AG04449 (cell line): ENCODE data around the gene PFDN4.

ENCODE experiments used
- CTCF ChIA-PET: fragments of 350-600 bp; formaldehyde crosslinking; extraction: SDS; loops from one replicate; lab custom pipeline; 2021; ENCODE audit warnings: antibody characterized with exemption; lab: Yijun Ruan, JAX
- POLR2A ChIA-PET: fragments of 400-600, 350-600 bp; formaldehyde crosslinking; extraction: SDS; loops from one replicate; lab custom pipeline; 2020; ENCODE audit warnings: antibody characterized with exemption, inconsistent platforms; lab: Yijun Ruan, JAX
- DNase-seq: peaks from one replicate; pipeline ENCODE4 v3.0.0-alpha.2; 2010; ENCODE audit warnings: low read depth, low spot score
- H3K4me3 ChIP-seq: 2 replicates; pipeline ENCODE4 v1.5.1; 2011; ENCODE audit warnings: low read depth, mild to moderate bottlenecking, control low read depth, low read length
- CTCF ChIP-seq: IDR thresholded peaks from one replicate; pipeline ENCODE4 v1.5.1; 2011; ENCODE audit warnings: mild to moderate bottlenecking, moderate library complexity, low read length, control low read depth, inconsistent platforms; ENCODE audit not compliant: insufficient read depth; ENCODE audit errors: missing control alignments

The PFDN4 gene

GRCh38 chr20:54178256-54178655, 29.6 kb upstream of the PFDN4 start:
- TF ChIP-seq CTCF: no peak
- no peak overlapping the region for H3K4me3 ChIP-seq
- ChIA-PET POLR2A (no interaction called here), CTCF (interaction anchor here (1.5 to 6.2 kb wide), 3 partner anchors 21 to 81 kb away, joined by 4 to 42 read pairs (median 6); no protein-coding TSS in a partner anchor)
- DNase-seq: no peak

- H3K4me3 ChIP-seq: no peak overlapping the region
- ChIA-PET POLR2A (no interaction called here), CTCF (interaction anchor here (1.1 to 6.2 kb wide), 4 partner anchors 9 to 76 kb away, joined by 3 to 42 read pairs (median 13); no protein-coding TSS in a partner anchor)
- DNase-seq: no peak
- TF ChIP-seq CTCF: no peak
Measured at GRCh38 chr20:54179946-54180345, 27.9 kb upstream of the PFDN4 start.

- no peak for TF ChIP-seq CTCF
- no peak overlapping the region for H3K4me3 ChIP-seq
- CTCF ChIA-PET: interaction anchor here (2.4 to 6.2 kb wide), 3 partner anchors 10 to 77 kb away, joined by 6 to 42 read pairs (median 20); no protein-coding TSS in a partner anchor
- no peak for DNase-seq
- POLR2A ChIA-PET: no interaction called here
Measured at GRCh38 chr20:54180931-54181330, 27.0 kb upstream of the PFDN4 start.

GRCh38 chr20:54184071-54184470, 23.8 kb upstream of the PFDN4 start:
- ChIA-PET CTCF (interaction anchor here (1.4 to 6.2 kb wide), 3 partner anchors 15 to 87 kb away, joined by 7 to 42 read pairs (median 11); no protein-coding TSS in a partner anchor), POLR2A (no interaction called here)
- no peak for DNase-seq
- TF ChIP-seq CTCF: no peak
- no peak overlapping the region for H3K4me3 ChIP-seq

- no peak for TF ChIP-seq CTCF
- H3K4me3 ChIP-seq: no peak overlapping the region
- no peak for DNase-seq
- CTCF ChIA-PET: no interaction called here
- POLR2A ChIA-PET: no interaction called here
Measured at GRCh38 chr20:54184904-54185626, 22.8 kb upstream of the PFDN4 start.

- no peak for TF ChIP-seq CTCF
- POLR2A ChIA-PET: no interaction called here
- CTCF ChIA-PET: interaction anchor here (1.1 to 2.5 kb wide), 4 partner anchors 11 to 92 kb away, joined by 5 to 20 read pairs (median 10); no protein-coding TSS in a partner anchor
- no peak overlapping the region for H3K4me3 ChIP-seq
- DNase-seq: no peak
Measured at GRCh38 chr20:54188132-54188849, 19.6 kb upstream of the PFDN4 start.
